Measurements from ENCODE around the gene ROBO2. TPM values are rescaled to one million over a fixed set of nuclear protein-coding genes. Genes with fewer than 3 reads are reported as not detected.

Gene ROBO2
- total and polyA plus RNA-seq, 10 of the 15 experiments (the other 5 are each of a cell fraction or from before 2014, with no cell fraction given) = 0.22 to 2.5 (median 0.81) TPM

DNA sequence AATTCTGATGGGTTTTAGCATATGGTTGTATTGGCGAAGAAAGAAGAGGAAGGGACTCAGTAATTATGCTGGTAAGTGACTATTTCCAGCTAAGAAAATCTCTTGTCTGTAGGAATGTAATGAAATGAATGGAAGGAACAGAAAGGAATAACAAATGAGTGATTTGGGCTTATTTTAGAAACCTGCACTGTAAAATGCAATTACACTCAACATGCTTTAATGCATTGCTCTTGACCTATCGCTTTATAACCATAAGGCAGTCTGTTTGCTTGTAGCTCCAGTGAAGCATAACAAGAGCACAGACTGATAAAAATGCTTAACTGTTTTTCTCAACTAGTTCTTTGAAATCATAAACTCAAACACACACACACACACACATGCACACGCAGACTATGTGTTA lies 549.0 kb downstream of the ROBO2 start:
- Histone ChIP-seq H3K27me3 (replicated peaks in 1 of 2; ENCODE audit: control insufficient read depth in 2 of 2, insufficient read depth in 2 of 2, low read length in 1 of 2) (no peaks in the 10 kb centered on the region), H3K27ac (ENCODE audit: control insufficient read depth, insufficient read depth) (no peak overlapping the region), H3K4me2 (ENCODE audit: control insufficient read depth, insufficient read depth) (no peak overlapping the region), H3K9me3 (replicated peaks; ENCODE audit: control insufficient read depth, insufficient read depth, low read length) (no peaks in the 10 kb centered on the region), H3K4me1 (ENCODE audit: control insufficient read depth, insufficient read depth, low read length) (no peaks in the 10 kb centered on the region), H2AFZ (ENCODE audit: control insufficient read depth, low read depth, low read length) (no peak overlapping the region), H3K9ac (ENCODE audit: control insufficient read depth, insufficient read depth, low read length) (no peak overlapping the region), H3K4me3 (no peak overlapping the region), H3K36me3 (ENCODE audit: control insufficient read depth in 2 of 2, insufficient read depth in 2 of 2, low read length in 1 of 2) (no peaks in the 10 kb centered on the region), H4K20me1 (ENCODE audit: control insufficient read depth, insufficient read depth) (no peaks in the 10 kb centered on the region), H3K79me2 (ENCODE audit: control insufficient read depth, insufficient read depth, low read length) (no peaks in the 10 kb centered on the region)
- in situ Hi-C loops (cut with MboI) = no loop called here
- WGBS (ENCODE audit: insufficient coverage, insufficient replicate concordance, low lambda C conversion rate, missing lambda C conversion rate) = 28% methylated on average over 3 of the region's 3 CpGs
- ATAC-seq (no peak), DNase-seq (ENCODE audit: low read depth, low spot score) (no peak), FAIRE-seq (no peak)
- ChIA-PET SMC1A (ENCODE audit: uncharacterized antibody, unreplicated experiment) (no interaction called here), RAD21 (ENCODE audit: unreplicated experiment) (no interaction called here), POLR2A (no interaction called here), CTCF (no interaction called here)
- TF ChIP-seq STAT1 (conservative IDR thresholded peaks at IDR 0.05) = no peak
- TF ChIP-seq MEF2B (IDR thresholded peaks at IDR 0.05; ENCODE audit: partially characterized antibody, poor library complexity, severe bottlenecking) = no peak
- TF ChIP-seq CBFB (IDR thresholded peaks at IDR 0.05; ENCODE audit: low read depth) = no peak
- no peak for TF ChIP-seq PAX8 (IDR thresholded peaks at IDR 0.05)
- TF ChIP-seq, protein P1, sequence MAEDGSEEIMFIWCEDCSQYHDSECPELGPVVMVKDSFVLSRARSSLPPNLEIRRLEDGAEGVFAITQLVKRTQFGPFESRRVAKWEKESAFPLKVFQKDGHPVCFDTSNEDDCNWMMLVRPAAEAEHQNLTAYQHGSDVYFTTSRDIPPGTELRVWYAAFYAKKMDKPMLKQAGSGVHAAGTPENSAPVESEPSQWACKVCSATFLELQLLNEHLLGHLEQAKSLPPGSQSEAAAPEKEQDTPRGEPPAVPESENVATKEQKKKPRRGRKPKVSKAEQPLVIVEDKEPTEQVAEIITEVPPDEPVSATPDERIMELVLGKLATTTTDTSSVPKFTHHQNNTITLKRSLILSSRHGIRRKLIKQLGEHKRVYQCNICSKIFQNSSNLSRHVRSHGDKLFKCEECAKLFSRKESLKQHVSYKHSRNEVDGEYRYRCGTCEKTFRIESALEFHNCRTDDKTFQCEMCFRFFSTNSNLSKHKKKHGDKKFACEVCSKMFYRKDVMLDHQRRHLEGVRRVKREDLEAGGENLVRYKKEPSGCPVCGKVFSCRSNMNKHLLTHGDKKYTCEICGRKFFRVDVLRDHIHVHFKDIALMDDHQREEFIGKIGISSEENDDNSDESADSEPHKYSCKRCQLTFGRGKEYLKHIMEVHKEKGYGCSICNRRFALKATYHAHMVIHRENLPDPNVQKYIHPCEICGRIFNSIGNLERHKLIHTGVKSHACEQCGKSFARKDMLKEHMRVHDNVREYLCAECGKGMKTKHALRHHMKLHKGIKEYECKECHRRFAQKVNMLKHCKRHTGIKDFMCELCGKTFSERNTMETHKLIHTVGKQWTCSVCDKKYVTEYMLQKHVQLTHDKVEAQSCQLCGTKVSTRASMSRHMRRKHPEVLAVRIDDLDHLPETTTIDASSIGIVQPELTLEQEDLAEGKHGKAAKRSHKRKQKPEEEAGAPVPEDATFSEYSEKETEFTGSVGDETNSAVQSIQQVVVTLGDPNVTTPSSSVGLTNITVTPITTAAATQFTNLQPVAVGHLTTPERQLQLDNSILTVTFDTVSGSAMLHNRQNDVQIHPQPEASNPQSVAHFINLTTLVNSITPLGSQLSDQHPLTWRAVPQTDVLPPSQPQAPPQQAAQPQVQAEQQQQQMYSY (CRISPR knock-in tag; IDR thresholded peaks at IDR 0.05) = no peak
- TF ChIP-seq YBX1 (IDR thresholded peaks at IDR 0.05) = no peak
- no peak for TF ChIP-seq SMAD1 (IDR thresholded peaks at IDR 0.05; ENCODE audit: low read depth, partially characterized antibody)
- no peak for TF ChIP-seq RELA (IDR thresholded peaks at IDR 0.05; ENCODE audit: borderline replicate concordance, partially characterized antibody)
- TF ChIP-seq, protein P2, sequence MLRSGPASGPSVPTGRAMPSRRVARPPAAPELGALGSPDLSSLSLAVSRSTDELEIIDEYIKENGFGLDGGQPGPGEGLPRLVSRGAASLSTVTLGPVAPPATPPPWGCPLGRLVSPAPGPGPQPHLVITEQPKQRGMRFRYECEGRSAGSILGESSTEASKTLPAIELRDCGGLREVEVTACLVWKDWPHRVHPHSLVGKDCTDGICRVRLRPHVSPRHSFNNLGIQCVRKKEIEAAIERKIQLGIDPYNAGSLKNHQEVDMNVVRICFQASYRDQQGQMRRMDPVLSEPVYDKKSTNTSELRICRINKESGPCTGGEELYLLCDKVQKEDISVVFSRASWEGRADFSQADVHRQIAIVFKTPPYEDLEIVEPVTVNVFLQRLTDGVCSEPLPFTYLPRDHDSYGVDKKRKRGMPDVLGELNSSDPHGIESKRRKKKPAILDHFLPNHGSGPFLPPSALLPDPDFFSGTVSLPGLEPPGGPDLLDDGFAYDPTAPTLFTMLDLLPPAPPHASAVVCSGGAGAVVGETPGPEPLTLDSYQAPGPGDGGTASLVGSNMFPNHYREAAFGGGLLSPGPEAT (IDR thresholded peaks at IDR 0.05; ENCODE audit: low read depth) = no peak
- no peak for TF ChIP-seq KAT2A (conservative IDR thresholded peaks at IDR 0.05; ENCODE audit: control insufficient read depth, low read depth, low read length)
- BruUV-seq (replicated peaks) = no TSS peak
- intact Hi-C loops (cut with micrococcal nuclease; ENCODE audit: unreplicated experiment) = no loop called here

All from GM12878 (cell line).